GM12891 (cell line): Measurements from ENCODE around the gene CAMKMT.

ENCODE experiments used
- PAX5 ChIP-seq: IDR thresholded peaks from 2 replicates; pipeline ENCODE4 v1.6.1; 2011; ENCODE audit warnings: low read length, moderate library complexity, mild to moderate bottlenecking; ENCODE audit not compliant: insufficient read depth, severe bottlenecking
- POLR2A ChIP-seq: IDR thresholded peaks from 2 replicates; pipeline ENCODE4 v1.6.1; 2011; ENCODE audit warnings: low read depth, low read length, control low read depth
- POLR2AphosphoS5 ChIP-seq: IDR thresholded peaks from 2 replicates; pipeline ENCODE4 v1.6.1; 2011; ENCODE audit warnings: low read depth, low read length, control low read depth
- POU2F2 ChIP-seq: IDR thresholded peaks from 2 replicates; pipeline ENCODE4 v1.6.1; 2011; ENCODE audit warnings: low read depth, mild to moderate bottlenecking, control low read depth, low read length, moderate library complexity
- SPI1 ChIP-seq: IDR thresholded peaks from 2 replicates; pipeline ENCODE4 v1.6.1; 2011; ENCODE audit warnings: low read depth, low read length, control low read depth
- TAF1 ChIP-seq: IDR thresholded peaks from 2 replicates; pipeline ENCODE4 v1.6.1; 2011; ENCODE audit warnings: low read depth, low read length, control low read depth

DNA sequence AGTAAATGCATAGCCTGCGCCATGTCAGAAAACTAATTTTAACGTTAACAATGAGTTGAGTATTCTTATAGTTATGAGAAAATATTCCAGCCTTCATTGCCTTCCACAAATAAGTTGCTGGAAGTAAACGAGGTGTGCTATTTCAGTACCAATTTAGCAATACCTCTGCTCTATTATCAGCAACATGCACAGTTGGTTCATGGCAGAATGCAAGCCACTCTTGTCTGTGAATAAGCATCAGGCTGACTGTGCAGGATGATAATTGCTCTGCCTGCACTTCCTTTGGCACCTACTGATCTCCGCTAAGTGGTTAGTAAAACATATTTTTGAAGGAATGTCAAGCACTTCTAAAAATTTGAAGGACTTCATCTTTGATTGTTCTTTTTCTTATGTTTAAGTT is 317.8 kb downstream of the CAMKMT start:
- TF ChIP-seq POLR2AphosphoS5 = no peak
- no peak for TF ChIP-seq POLR2A
- no peak for TF ChIP-seq TAF1
- no peak for TF ChIP-seq POU2F2
- TF ChIP-seq PAX5 = no peak
- TF ChIP-seq SPI1 = no peak
